EH (cell line): Measurements from ENCODE around the gene HYAL1.
A peak's percentile ranks its signal among the peaks of the same experiment; 100 is the strongest.

Source experiments
- DNase-seq: peaks from one replicate; pipeline ENCODE4 v3.0.0-alpha.2; 2015; ENCODE audit warnings: low read depth

Gene HYAL1

DNA sequence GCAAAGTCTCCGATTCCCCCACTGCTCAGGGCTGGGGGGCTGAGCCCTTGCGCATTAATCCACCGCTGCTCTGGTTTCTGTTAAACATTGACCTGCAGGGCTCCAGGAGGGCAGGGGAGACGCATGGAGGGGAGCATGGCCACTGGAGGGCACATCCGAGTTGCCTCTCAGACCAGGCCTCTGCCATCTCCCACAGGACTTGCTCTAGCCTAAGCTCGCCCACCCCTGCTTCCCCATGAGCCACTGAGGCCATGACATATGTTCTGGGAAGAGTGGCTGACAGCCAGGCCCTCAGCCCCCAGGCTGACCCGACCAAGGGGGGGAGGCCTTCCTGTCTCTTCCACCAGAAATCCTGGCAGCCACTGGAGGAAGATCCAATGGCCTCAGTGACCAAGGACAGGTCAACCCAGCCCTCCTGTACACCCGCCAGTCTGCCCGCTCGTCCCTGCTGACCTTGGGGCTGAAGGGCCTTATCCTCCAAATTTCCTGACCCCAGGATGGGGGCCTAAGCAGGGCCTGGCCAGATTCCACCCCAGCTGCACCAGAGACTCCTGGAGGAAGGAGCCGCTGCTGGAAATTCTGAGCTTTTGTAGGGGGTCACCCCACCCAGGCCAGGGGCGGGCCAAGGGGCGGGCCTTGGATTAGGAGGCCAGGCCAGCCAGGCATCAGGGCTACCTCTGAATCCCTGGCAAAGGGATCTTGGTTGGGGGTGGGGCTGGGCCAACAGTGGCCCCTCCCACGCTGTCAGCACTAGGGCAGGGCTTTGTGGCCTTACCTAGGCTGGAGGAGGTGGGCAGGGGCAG, at the start of gene HYAL1:
Gene HYAL1 (minus strand): TSS at position 562 of the 803 bp plus-strand sequence. CDS start 618 bp downstream, outside the sequence.
- DNase-seq: peak; percentile 23

DNA sequence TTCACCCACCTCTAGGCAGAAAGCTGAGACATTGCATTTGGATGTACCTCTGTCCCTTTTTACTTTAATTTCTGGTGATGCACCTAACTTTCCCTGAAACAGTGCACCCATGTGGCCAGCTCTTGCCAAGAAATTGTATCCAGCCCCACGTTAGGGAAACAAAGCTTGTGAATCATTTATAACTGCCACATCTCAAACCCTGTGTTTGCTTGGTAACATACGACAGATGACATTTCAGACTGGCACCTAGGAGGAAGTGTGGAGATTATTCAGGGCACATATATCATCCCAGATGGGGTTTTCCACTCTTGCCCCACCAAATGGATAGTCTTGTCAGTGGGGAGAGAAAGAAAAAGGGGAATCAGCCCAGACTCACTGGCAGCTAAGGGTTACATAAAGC, 49.4 kb upstream of the HYAL1 start:
- DNase-seq: peak; percentile 43

GRCh38 chr3:50351323-50351697, 47.9 kb upstream of the HYAL1 start:
- DNase-seq: no peak

GRCh38 chr3:50350527-50351322, 47.4 kb upstream of the HYAL1 start, which contains the start of the genes CYB561D2 and NPRL2:
Gene CYB561D2, plus strand, starts transcription at chr3:50350862. Its CDS starts 572 bp downstream, at chr3:50351434.
Gene NPRL2, minus strand, starts transcription at chr3:50350775. Its CDS starts 123 bp downstream, at chr3:50350652.
- peak; percentile 95 for DNase-seq

GRCh38 chr3:50350213-50350526, 46.8 kb upstream of the HYAL1 start:
- DNase-seq: no peak

GRCh38 chr3:50347187-50347813, 43.9 kb upstream of the HYAL1 start:
- peak; percentile 81 for DNase-seq

DNA sequence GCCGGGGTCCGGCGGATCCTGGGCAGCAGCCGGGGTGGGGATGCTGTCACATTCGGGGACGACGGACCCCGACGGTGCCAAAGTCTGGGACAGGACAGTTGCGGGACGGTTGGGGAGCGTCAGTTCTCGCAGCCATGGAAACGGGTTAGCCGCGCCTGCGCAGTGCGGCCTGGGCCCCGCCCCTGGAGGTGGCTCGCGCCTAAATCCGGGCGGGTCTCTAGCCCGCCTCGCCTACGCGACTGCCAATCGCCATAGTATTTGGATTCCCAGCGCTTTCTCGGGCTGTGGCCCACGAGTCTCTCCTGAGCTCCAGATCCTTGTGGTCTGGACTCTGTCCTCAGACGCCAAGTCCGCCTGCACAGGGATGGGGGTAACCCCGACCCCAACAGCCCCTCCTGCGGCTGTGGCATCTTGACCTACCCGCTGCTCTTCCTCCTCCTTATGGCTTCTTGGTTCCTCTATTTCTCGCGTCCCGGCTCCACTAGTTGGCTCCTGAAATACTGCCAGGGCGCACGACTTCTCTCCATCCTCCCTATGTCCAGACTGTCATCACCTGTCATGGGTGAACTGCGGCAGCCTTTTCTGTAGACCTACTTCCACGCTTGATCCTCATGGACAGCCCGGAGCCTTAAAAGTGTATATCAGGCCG, 42.3 kb upstream of the HYAL1 start, which contains the start of gene ZMYND10:
Gene ZMYND10 (minus strand): TSS at position 147 of the 649 bp plus-strand sequence. CDS start 153 bp downstream, outside the sequence.
- peak; percentile 66 for DNase-seq

DNA sequence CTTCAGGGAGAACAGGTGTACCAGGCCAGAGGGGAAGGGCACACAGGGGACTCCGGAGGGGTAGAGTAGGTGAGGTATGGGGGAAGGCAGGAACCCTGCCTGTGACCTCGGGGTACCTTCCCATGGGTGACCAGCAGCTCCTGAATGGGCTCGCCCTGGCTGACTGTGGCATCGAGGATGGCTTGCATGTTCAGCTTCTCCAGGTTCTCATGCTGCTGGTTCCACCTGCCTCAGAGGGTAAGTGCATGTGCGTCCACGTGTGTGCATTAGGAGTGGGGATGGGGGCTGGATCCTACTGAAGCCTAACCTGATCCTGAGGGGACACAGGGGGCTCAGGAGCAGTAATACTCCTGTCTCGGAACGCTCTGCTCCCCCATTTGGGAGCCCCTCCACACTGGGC, 41.6 kb upstream of the HYAL1 start:
- no peak for DNase-seq

DNA sequence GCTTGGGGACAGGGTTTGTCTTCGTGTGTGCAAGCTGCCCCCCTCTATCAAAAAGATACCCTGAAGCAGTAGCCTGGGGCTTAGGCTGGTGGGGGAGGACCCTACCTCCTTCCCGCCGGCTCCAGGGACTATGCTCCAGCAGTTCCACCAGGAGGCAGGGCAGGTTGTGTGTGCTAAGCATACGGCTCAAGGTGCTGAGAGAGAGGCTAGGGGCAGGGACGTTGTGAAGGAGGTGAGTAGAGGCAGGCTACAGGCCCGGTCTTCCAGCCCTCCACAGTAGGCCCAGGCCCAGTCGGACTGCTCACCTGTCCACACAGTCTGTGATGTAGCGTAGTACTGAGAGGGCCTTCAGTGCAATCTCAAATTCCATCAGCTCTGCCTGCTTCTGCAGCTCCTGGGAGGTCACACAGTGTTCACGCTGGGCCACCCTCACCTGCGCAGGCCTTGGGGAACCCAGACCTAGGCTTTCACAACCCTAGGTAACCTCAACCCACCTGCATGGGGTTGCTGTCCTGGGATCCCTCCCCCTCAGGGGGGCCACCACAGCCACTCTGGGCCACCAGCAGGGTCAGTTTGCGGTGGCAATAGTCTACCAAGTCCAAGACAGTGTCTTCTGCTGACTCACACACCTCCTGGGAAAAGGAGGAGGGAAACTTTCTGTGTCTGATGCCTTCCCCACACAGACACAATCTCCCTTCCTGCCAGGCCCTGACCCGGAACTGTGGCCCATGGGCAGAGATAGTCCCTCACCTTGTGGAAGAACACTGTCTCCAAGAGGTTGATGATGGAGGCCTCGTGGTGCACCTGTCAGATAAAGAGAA, 39.6 kb upstream of the HYAL1 start:
- no peak for DNase-seq

- DNase-seq: no peak
These were observed 38.7 kb upstream of the HYAL1 start for GRCh38 chr3:50341996-50342650.

GRCh38 chr3:50341537-50341936, 38.2 kb upstream of the HYAL1 start:
- no peak for DNase-seq

- peak; percentile 80 for DNase-seq
These were observed 37.3 kb upstream of the HYAL1 start, which contains the start of gene RASSF1 for GRCh38 chr3:50340448-50341329. Gene RASSF1, minus strand, starts transcription at chr3:50340836. Its CDS starts 31 bp downstream, at chr3:50340805.

GRCh38 chr3:50340147-50340447, 36.7 kb upstream of the HYAL1 start:
- DNase-seq: no peak

DNA sequence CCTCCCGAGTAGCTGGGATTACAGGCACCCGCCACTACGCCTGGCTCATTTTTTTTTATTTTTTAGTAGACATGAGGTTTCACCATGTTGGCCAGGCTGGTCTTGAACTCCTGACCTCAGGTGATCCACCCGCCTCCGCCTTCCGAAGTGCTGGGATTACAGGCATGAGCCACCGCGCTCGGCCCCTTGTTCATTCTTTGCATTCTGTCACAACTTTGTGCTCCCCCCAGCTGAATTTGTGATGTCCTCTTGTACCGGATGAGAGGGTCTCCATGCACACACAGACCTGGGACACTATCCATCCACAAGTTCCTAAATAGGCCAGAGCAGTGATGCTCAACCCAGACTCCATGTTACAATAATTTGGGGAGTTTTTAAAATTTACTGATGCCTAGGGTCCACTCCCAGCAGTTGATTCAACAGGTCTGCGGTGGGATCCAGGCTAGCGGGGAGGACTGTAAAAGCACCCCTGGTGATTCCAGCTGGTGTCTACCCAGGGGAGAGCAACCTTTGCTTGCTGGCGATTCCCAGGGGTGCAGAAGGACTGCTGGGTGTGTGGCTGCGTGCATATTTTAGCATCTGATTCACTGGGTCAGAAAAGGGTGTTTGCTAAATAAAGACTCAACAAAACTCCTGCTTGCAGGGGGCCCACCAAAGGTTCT, 36.2 kb upstream of the HYAL1 start:
- DNase-seq: peak; percentile 79

GRCh38 chr3:50338965-50339364, 35.6 kb upstream of the HYAL1 start:
- DNase-seq: no peak

GRCh38 chr3:50337175-50337861, 33.9 kb upstream of the HYAL1 start:
- DNase-seq: peak; percentile 100

GRCh38 chr3:50336452-50337174, 33.2 kb upstream of the HYAL1 start:
- DNase-seq: peak; percentile 49
